ENCODE data around the gene SENP2. TPM values are rescaled to one million over a fixed set of nuclear protein-coding genes. Genes with fewer than 3 reads are reported as not detected.

Gene SENP2
- total and polyA plus RNA-seq, 8 donors = 5.7 to 20.7 (median 14.4) TPM

DNA sequence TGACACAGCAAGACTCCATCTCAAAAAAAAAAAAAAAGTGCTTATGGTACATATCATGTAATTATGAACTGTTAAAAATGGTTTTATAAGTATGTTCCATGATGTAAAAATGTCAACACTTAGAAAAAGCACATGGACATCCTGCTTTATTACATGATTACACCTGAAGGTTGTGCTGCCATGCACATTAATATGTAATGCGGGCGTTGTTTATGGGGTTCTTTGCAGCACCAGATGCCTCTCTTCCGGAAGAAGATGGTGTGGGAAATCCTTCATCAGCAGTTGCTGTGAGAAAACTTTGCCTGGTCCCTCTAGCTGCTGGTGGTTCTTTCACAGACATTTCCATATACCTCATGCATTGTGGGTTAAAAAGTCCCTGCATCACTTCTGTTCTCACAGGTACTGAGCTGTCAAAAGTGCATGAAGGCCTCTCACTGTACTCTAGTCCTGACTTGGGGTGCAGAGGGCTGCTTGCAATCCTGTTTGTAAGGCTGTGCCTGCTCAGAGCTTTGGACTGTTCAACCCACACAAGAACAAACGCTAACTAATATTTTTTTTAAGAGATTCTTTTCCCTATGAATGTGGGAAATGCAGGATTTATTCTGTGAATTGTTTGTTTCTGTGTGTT is 43.6 kb downstream of the SENP2 start:
- ATAC-seq (peak in 2 of 4 donors; percentile 29 to 37), FAIRE-seq (no peak), DNase-seq (no peak)
- WGBS, 2 donors = 79 to 80% methylated on average over 4 of the region's 4 CpGs
- Histone ChIP-seq H3K4me3 (no peak overlapping the region), H3K4me1 (peaks cover 0 to 8% (median 0%) of the 10 kb centered on the region in 3 donors), H3K36me3 (peaks cover 3 to 26% (median 8%) of the 10 kb centered on the region in 3 donors), H3K9me3 (no peaks in the 10 kb centered on the region), H3K27me3 (no peaks in the 10 kb centered on the region), H3K27ac (no peak overlapping the region)
- intact Hi-C loops (cut with DNase I) = no loop called here
- TF ChIP-seq, protein P1, sequence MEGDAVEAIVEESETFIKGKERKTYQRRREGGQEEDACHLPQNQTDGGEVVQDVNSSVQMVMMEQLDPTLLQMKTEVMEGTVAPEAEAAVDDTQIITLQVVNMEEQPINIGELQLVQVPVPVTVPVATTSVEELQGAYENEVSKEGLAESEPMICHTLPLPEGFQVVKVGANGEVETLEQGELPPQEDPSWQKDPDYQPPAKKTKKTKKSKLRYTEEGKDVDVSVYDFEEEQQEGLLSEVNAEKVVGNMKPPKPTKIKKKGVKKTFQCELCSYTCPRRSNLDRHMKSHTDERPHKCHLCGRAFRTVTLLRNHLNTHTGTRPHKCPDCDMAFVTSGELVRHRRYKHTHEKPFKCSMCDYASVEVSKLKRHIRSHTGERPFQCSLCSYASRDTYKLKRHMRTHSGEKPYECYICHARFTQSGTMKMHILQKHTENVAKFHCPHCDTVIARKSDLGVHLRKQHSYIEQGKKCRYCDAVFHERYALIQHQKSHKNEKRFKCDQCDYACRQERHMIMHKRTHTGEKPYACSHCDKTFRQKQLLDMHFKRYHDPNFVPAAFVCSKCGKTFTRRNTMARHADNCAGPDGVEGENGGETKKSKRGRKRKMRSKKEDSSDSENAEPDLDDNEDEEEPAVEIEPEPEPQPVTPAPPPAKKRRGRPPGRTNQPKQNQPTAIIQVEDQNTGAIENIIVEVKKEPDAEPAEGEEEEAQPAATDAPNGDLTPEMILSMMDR (IDR thresholded peaks at IDR 0.05) = no peak

DNA sequence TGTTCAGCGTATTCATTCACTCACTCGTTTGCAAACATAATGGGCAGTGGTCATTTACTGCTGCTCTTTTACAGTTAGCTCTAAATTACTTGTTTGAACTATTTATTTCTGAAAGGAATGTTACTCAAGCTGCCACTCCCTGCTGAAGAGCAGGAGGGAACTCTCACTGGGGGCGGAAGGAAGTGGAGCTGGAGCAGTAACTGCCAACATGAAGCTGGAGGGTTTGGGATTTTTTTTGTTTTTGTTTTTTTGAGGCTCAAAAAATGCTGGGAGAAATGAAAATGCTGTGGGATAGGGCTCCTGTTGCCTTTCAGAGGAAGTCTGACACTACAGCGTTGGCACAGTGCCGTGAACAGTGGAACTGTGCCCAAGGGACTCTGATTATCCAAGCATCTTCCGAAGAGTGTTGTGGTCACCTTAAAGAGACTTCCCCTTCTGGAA is 44.1 kb downstream of the SENP2 start:
- Histone ChIP-seq H3K27me3 (no peaks in the 10 kb centered on the region), H3K36me3 (peaks cover 3 to 26% (median 8%) of the 10 kb centered on the region in 3 donors), H3K9me3 (no peaks in the 10 kb centered on the region), H3K27ac (no peak overlapping the region), H3K4me1 (peaks cover 0 to 8% (median 0%) of the 10 kb centered on the region in 3 donors), H3K4me3 (no peak overlapping the region)
- no peak for FAIRE-seq
- intact Hi-C loops (cut with DNase I) = no loop called here
- peak in 3 of 4 donors; percentile 17 to 58 (median 57) for ATAC-seq
- TF ChIP-seq, protein P1 (IDR thresholded peaks at IDR 0.05) = no peak
- WGBS, 2 donors = 60 to 61% methylated on average over 6 of the region's 6 CpGs
- no peak for DNase-seq

DNA sequence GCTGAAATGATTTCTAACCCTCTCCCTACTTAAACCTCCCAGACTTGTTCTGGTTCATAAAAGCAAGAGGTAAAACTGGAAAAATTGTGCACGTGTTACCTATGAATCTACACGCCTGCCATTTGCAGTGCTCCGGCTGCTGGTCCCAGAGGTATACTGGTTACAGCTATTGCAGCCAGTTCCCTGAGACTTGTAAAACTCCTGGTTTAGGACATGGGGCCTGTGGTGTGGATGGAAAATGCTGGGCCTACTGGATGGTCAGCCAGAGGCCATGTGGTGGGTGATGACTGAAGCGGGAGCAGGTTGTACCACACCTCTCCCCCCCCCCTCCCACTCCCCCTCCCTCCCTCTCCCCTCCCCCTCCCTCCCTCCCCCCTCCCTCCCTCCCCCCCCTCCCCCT is 45.0 kb downstream of the SENP2 start:
- intact Hi-C loops (cut with DNase I) = no loop called here
- ATAC-seq (no peak), FAIRE-seq (no peak), DNase-seq (no peak)
- Histone ChIP-seq H3K27ac (no peak overlapping the region), H3K9me3 (no peaks in the 10 kb centered on the region), H3K4me3 (no peak overlapping the region), H3K36me3 (peaks cover 2 to 17% (median 8%) of the 10 kb centered on the region in 3 donors), H3K27me3 (no peaks in the 10 kb centered on the region), H3K4me1 (peaks cover 0 to 8% (median 0%) of the 10 kb centered on the region in 3 donors)
- TF ChIP-seq, protein P1 (IDR thresholded peaks at IDR 0.05) = no peak
- 73 to 80% methylated on average over 4 of the region's 4 CpGs for WGBS, 2 donors

DNA sequence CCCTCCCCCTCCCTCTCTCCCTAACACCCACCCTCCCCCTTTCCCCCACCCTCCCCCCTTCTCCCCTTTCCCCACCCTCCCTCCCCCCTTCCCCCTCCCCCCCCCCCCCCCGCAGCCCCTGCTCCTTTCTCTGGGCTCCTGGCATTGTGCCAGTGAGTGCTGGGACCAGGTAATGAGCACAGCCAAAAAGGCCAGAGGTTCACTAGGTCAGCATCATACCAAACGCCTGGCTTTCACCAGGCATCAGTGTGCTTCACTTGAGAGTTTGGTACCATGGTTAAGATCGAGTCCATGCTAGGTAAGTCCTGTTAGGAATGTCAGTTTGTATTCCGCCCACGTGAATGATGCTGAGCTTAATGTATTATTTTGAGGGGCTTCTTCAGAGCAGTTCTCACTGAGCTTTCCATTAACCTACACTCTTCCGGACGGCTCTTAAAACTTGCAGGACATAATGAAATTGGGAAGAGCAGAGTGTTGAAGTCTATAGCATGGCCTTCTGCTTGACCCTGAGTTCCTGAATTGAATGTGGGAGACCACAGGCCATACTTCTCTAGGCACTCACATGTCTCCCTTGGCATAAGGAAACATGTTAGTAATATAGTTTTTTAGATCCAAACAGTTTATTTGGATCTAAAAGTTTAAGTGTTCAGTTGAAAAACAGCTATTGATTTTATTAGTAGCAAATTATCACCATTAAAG is 45.6 kb downstream of the SENP2 start:
- intact Hi-C loops (cut with DNase I) = no loop called here
- TF ChIP-seq, protein P1 (IDR thresholded peaks at IDR 0.05) = no peak
- H3K27me3 ChIP-seq = no peaks in the 10 kb centered on the region
- no peak overlapping the region for H3K27ac ChIP-seq
- DNase-seq (peak in 1 of 6 donors; percentile 44), ATAC-seq (no peak), FAIRE-seq (no peak)
- H3K9me3 ChIP-seq = no peaks in the 10 kb centered on the region
- WGBS, 2 donors = 91 to 94% methylated on average over 6 of the region's 7 CpGs
- H3K4me3 ChIP-seq = no peak overlapping the region
- H3K36me3 ChIP-seq = peaks cover 0 to 12% (median 7%) of the 10 kb centered on the region in 3 donors
- peaks cover 0 to 8% (median 0%) of the 10 kb centered on the region in 3 donors for H3K4me1 ChIP-seq

DNA sequence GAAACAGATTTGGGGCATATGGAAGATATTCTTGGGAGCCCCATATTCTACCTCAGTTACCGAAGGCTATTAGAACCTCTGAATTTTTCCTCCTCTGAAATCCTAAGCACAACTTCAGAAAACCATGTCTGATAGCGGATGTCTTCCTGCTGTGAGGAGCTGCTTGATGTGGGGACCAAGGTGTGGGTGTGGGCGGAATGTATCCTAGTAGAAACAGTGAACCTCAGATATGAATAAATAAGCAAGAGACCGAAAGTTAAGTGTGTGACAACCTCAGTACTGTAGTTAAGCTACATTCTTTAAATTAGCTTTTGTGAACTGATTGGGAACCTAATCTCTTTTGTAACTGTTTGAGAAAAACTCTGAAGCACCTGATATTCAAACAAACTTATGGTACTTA is 46.9 kb downstream of the SENP2 start:
- H3K27me3 ChIP-seq = no peaks in the 10 kb centered on the region
- no peak overlapping the region for H3K27ac ChIP-seq
- DNase-seq (no peak), FAIRE-seq (no peak), ATAC-seq (no peak)
- intact Hi-C loops (cut with DNase I) = no loop called here
- TF ChIP-seq, protein P1 (IDR thresholded peaks at IDR 0.05) = no peak
- H3K9me3 ChIP-seq = no peaks in the 10 kb centered on the region
- no peak overlapping the region for H3K4me3 ChIP-seq
- peaks cover 0 to 9% (median 0%) of the 10 kb centered on the region in 3 donors for H3K36me3 ChIP-seq
- H3K4me1 ChIP-seq = peaks cover 0 to 8% (median 0%) of the 10 kb centered on the region in 3 donors
- WGBS, 2 donors = 96 to 98% methylated on average over 4 of the region's 4 CpGs
